COLO668 (cell line): Measurements from ENCODE around the gene C1orf52.

Experiments used
- DNase-seq: peaks from one replicate; lab custom pipeline; 2025; ENCODE audit not compliant: unreplicated experiment; lab: John Stamatoyannopoulos, UW

The C1orf52 gene

GRCh38 chr1:85259118-85259911, at the start of gene C1orf52:
Gene C1orf52 (minus strand): TSS chr1:85259662. CDS start chr1:85259633, 29 bp downstream.
- DNase-seq = peak; percentile 99

DNA sequence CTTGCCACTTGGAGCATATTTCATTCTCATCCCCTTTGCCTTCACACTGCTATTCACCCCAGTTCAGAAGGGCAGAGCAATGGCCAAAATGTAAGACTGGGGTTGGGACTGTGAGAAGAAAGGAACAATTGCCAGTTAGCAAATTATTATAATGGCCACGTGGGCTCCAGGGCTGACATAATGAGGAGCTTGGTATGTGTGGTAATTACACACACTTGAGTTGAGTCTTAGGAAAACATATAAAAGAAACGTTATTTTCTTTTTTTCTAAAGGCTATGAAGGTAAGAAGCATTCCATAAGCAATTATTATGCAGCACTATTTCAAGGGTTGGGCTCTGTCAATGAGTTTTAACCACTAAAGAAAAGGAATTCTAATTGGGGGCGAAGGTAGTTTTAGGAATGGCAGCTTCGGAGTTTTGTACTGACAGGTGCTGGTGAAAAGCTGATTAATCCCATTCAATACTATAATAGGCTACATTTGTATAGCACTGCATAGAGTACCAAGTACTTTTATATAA, 49.4 kb upstream of the C1orf52 start:
- no peak for DNase-seq

GRCh38 chr1:85307987-85308832, 48.7 kb upstream of the C1orf52 start:
- peak; percentile 84 for DNase-seq

GRCh38 chr1:85306236-85306635, 46.8 kb upstream of the C1orf52 start:
- DNase-seq = no peak

DNA sequence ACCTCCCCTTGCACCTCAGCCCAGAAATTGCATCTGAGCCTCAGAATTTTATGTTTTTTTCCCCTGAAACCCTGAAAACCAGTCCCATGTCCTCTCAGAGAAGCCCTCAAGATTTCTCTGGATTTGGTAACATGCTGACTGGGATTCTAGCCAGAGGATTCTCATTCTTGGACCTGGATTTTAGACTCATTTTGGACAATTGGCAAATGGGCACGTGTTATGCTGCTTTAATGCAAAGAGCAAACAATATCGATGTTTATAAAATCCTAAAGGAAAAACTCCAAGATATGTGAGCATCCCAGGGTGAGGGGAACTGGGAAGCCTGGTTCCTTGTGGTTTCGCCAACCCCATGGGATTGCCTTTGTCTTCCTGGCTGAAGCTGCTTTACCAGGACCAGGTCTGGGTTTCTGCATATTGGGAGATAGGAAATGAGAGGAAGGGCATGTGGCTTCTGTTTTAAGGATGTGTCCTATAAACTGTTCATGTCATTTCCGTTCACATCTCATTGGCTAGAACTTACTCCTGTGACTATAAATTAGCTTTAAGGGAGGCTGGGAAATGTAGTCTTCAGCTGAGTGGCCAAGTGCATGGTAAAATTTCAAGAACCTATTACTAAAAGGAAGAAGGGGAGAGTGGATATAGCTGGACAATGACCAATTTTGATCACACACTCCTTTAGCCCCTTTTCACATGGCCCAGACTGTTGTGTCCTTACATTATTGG, 44.1 kb upstream of the C1orf52 start:
- DNase-seq = no peak

DNA sequence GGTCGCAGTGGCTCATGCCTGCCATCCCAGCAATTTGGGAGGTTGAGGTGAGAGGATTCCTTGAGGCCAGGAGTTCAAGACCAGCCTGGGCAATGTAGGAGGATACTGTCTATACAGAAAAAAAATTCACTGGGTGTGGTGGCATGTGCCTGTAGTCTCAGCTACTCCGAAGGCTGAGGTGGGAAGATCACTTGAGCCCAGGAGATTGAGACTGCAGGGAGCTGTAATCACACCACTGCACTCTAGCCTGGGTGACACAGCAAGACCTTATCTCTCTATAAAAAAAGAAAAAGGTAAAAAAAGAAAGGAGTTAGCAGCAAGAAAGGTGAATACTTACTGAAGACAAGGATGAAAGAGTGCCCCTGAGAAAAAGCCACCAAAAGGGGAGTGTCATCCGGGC, 40.7 kb upstream of the C1orf52 start:
- no peak for DNase-seq

GRCh38 chr1:85297855-85298629, 38.6 kb upstream of the C1orf52 start:
- DNase-seq = peak; percentile 60

DNA sequence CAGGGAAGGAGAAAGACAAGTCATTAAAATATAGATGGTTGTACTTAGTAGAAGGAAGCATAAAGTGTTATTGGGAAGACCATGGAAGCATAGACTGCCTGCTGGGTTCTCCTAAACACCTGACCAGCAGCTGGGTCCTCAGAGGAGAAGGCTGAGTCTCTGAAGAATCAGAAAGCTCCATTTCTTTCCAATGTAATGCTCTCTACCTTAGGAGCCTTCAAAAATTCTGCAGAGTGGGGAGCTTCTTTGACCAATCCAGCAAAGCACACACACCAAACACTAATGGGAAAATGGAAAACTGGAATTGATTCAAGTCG, 38.0 kb upstream of the C1orf52 start:
- DNase-seq = no peak

DNA sequence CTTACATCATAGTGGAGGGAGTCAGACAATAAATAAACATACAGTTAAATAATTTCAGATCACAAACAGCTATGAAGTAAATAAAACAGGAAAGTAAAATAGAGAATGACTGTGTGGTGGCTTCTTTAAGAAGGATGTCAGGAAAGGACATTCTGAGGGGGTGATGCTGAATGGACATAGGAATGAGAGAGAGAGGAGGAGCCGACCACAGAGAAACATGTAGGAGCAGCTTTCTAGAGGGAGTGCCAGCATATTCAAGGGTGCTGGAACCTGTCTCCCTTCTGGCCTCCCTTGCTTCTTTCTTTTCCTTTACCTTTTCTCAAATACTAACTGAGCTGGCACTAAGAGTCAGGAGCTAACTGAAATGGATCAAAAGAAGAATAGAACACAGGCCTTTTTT, 37.5 kb upstream of the C1orf52 start:
- no peak for DNase-seq

DNA sequence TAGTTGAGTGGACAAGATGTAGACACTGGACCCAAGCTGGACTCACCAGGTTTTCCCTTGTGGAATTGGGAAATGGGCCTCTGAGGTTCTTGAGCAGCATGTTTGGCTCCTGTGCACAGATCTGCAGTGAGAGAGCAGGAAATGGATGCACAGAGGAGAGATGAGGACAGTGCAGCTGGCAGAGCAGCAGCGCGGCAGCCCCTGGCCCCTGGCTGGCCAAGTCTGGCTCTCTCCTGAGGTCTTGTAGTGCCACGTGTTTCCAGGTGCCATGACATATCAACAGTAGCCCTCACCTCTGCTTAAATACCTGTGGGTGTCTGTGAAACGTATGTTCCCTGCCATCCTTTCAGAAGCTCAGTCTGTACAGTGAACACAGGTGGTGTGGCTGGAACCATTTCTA, 36.2 kb upstream of the C1orf52 start:
- no peak for DNase-seq

DNA sequence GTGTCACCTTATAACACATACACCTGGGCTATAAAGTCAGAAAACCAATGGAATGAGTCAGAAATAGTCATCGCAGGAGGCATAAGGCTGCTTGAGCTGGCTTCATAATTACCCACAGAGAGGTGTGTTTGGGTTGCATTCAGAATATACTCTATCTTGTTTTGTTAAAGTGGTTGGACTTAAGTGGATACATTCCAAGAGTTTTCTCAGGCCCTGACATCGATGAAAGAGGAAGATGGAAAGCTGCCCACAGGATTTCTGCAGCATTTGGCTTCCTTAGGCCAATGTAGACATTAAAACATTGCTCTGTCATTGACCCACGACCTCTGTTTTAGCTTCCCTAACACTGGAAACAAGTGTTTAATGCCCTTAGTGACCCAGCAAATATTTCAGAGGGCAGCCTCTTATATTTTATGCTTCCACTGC, 35.6 kb upstream of the C1orf52 start:
- no peak for DNase-seq

- DNase-seq = no peak
These were observed 31.4 kb upstream of the C1orf52 start for GRCh38 chr1:85290826-85291225.

- no peak for DNase-seq
These were observed 30.4 kb upstream of the C1orf52 start for GRCh38 chr1:85289848-85290335.

DNA sequence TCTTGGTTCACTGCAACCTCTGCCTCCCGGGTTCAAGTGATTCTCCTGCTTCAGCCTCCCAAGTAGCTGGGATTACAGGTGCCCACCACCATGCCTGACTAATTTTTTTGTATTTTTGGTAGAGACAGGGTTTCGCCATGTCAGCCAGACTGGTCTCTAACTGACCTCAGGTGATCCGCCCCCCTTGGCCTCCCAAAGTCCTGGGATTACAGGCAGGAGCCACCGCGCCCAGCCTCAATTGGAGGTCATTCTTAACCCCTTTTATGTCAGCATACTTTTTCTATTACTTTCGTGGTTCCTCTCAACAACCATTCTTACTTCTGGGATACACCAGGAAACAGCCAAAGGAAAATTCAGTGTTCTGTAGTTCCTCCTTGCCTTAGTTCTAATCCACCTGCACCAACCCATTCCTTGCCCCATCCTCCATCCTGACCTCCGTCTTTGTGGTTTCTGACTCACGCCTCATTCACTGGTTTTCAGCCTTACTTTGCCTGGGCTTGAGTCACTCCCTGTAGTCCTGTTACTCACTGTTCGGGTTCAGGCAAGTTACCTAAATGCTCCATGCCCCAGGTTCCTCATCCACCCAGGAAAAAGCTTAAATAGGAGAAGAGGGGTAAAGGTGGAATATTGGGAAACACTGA, 29.9 kb upstream of the C1orf52 start:
- DNase-seq = no peak

DNA sequence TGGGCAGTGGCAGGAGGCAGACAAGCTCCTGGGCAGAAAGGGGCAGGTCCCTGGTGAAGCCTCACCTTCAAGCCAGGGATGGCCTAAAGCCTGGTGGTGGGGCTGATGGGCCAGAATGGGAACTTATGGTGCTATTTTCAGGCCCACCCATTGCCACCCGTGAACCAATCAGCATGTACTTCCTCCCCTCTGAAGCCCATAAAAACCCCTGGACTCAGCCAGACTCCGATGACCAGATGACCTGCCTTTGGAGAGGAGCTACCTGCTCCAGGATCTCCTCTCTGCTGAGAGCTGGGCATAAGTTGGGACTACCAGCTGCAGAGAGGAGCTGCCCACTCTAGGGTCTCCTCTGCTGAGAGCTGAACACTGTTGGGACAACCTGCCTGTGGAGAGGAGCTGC, 24.7 kb upstream of the C1orf52 start:
- DNase-seq = no peak

GRCh38 chr1:85283475-85284199, 24.2 kb upstream of the C1orf52 start:
- peak; percentile 48 for DNase-seq

- no peak for DNase-seq
These were observed 23.0 kb upstream of the C1orf52 start for GRCh38 chr1:85282424-85282823.

DNA sequence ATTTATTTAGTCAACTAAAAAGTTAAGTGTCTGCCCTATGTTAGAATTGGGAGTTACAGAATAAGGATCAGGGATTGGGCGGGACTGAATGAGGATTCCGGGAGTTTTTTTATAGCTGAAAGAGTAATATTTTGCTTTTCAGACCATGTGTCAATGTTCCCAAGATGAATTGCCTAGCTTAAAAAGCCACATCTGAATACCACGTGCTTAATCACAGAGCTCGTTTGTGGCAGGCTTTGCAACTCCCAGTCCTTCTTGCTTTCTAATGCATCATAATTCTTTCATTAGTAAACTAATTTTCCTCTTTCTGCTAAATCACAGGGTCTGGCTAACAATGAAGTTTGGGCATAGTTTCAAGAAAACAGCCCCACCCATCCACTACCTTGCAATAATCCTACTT, 21.2 kb upstream of the C1orf52 start:
- no peak for DNase-seq

DNA sequence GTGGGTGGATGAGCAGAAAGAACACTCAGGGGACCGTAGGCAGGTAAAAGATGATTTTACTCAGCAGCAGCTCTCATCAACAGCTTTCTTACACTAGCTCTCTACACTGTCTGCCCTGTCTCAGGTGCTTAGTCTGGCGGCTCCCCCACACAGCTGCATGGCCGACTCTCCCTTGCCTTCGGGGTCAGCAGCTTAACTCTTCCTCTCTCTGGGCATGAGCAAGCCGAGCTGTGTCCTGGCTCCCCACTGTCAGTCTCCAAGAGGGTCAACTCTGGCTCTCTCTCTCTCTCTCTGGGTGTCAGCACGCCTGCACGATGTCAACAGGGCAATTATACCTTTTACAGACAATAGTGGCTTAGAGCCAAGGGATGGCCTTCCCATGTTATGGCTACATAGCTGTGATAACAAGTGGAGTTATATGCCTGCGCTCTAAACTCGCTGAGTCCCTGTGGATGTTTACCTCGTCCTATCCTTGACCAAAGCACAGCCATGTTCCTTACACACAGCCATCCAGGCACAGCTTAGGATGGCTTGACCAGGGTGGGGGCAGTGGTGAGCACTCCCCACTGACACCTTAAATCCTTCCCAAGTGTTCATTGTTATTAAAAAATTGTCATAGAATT, 20.1 kb upstream of the C1orf52 start:
- DNase-seq = no peak
